Gastrocnemius medialis (tissue), 4 donors: ENCODE data around the gene ARHGAP26. TPM values are rescaled to one million over a fixed set of nuclear protein-coding genes. Genes with fewer than 3 reads are reported as not detected.

ENCODE experiments used
- ATAC-seq, 2 donors: fragments of 150-250 bp; one replicate each; pipeline ENCODE4 v1.9.1; 2016
- DNase-seq, 2 donors: peaks; one replicate each; pipeline ENCODE4 v3.0.0-alpha.2; 2019
- H3K27ac ChIP-seq, 4 donors: fragments of 200-600 bp; sonication (generic); 1 replicate in 1 of 4; 2 replicates in 3 of 4; pipeline ENCODE4 v1.5.1; 2016 to 2018; ENCODE audit warnings: mild to moderate bottlenecking in 2 of 4, moderate library complexity in 1 of 4
- H3K27me3 ChIP-seq, 3 donors: fragments of 200-600 bp; sonication (generic) in 2 of 3; 1 replicate in 1 of 3; 2 replicates in 2 of 3; pipeline versions ENCODE4 v1.5.1 to v1.6.0; 2016 to 2019; ENCODE audit warnings: mild to moderate bottlenecking in 1 of 3, moderate library complexity in 1 of 3
- H3K36me3 ChIP-seq, 2 donors: fragments of 200-600 bp; sonication (generic) in 1 of 2; one replicate each; pipeline ENCODE4 v1.5.1; 2017 to 2018
- H3K4me1 ChIP-seq, 2 donors: fragments of 200-600 bp; sonication (generic) in 1 of 2; one replicate each; pipeline ENCODE4 v1.5.1; 2016 to 2017; ENCODE audit warnings: mild to moderate bottlenecking in 2 of 2
- H3K4me3 ChIP-seq, 4 donors: fragments of 200-600 bp; sonication (generic) in 3 of 4; 1 replicate in 1 of 4; 2 replicates in 3 of 4; pipeline ENCODE4 v1.5.1; 2016 to 2019; ENCODE audit warnings: mild to moderate bottlenecking in 2 of 4
- H3K9me3 ChIP-seq, 3 donors: fragments of 200-600 bp; sonication (generic) in 2 of 3; 1 replicate in 1 of 3; 2 replicates in 2 of 3; pipeline ENCODE4 v1.5.1; 2016 to 2019
- POLR2A ChIP-seq, 2 donors: fragments of 450-650 bp; IDR thresholded peaks; one replicate each; pipeline ENCODE4 v1.6.1; 2017; ENCODE audit warnings: antibody characterized with exemption in 2 of 2, mild to moderate bottlenecking in 2 of 2, moderate library complexity in 2 of 2
- in situ Hi-C, 4 donors: fragments of 200-750 bp; cut with MboI; loops; one replicate each; pipeline versions ENCODE4 v1.15.0 to v1.8.0; 2017; ENCODE audit warnings: low sequenced_read_pairs in 4 of 4
- intact Hi-C: fragments of 100-400 bp; cut with DNase I; formaldehyde crosslinking; loops from one replicate; pipeline ENCODE4 v1.15.1; 2023; ENCODE audit warnings: low total_unique reads
- total RNA-seq, 4 donors: library from RNA; depleted of rRNA; stranded (reverse); fragments of >200 nt; gene quantifications; one replicate each; pipeline versions ENCODE4 v1.1.0 to v1.2.3, GENCODE V29; 2016
- TF ChIP-seq, protein P1 (sequence below), 5 experiments: fragments of 450-650 bp in 3 of 5; fragments of 200-600 bp in 2 of 5; sonication (generic) in 2 of 5; IDR thresholded peaks in 4 of 5; conservative IDR thresholded peaks in 1 of 5; 1 replicate in 4 of 5; 2 replicates in 1 of 5; pipeline ENCODE4 v1.5.1; 2016 to 2019; ENCODE audit warnings: antibody characterized with exemption in 5 of 5, mild to moderate bottlenecking in 3 of 5, moderate library complexity in 3 of 5

The ARHGAP26 gene
- total RNA-seq, 4 donors from 2014 or later = 9.1 to 22.4 (median 13.4) TPM

- Histone ChIP-seq H3K27ac (no peak overlapping the region), H3K9me3 (no peaks in the 10 kb centered on the region), H3K4me3 (no peak overlapping the region), H3K27me3 (no peaks in the 10 kb centered on the region), H3K4me1 (no peaks in the 10 kb centered on the region), H3K36me3 (no peaks in the 10 kb centered on the region)
- intact Hi-C loops (loop anchor here (5.0 kb wide), 1 partner anchor 226 kb away; no protein-coding TSS in a partner anchor), in situ Hi-C loops (loop anchor here in 2 of 4 donors (25.0 kb wide), 2 partner anchors 271 to 871 kb away; partner anchors contain the start of gene GNPDA1 (in 1 of the 2))
- TF ChIP-seq POLR2A (IDR thresholded peaks at IDR 0.05) = no peak
- TF ChIP-seq, protein P1, sequence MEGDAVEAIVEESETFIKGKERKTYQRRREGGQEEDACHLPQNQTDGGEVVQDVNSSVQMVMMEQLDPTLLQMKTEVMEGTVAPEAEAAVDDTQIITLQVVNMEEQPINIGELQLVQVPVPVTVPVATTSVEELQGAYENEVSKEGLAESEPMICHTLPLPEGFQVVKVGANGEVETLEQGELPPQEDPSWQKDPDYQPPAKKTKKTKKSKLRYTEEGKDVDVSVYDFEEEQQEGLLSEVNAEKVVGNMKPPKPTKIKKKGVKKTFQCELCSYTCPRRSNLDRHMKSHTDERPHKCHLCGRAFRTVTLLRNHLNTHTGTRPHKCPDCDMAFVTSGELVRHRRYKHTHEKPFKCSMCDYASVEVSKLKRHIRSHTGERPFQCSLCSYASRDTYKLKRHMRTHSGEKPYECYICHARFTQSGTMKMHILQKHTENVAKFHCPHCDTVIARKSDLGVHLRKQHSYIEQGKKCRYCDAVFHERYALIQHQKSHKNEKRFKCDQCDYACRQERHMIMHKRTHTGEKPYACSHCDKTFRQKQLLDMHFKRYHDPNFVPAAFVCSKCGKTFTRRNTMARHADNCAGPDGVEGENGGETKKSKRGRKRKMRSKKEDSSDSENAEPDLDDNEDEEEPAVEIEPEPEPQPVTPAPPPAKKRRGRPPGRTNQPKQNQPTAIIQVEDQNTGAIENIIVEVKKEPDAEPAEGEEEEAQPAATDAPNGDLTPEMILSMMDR (IDR thresholded peaks at IDR 0.05 in 4 of 5, conservative IDR thresholded peaks at IDR 0.05 in 1 of 5) = no peak
- ATAC-seq (no peak), DNase-seq (peak in 1 of 2 donors; percentile 24)
Observed at GRCh38 chr5:142883025-142883424, 112.8 kb downstream of the ARHGAP26 start.

- Histone ChIP-seq H3K27ac (no peak overlapping the region), H3K4me3 (no peak overlapping the region), H3K36me3 (no peaks in the 10 kb centered on the region), H3K27me3 (no peaks in the 10 kb centered on the region), H3K9me3 (no peaks in the 10 kb centered on the region), H3K4me1 (no peaks in the 10 kb centered on the region)
- in situ Hi-C loops (loop anchor here in 2 of 4 donors (25.0 kb wide), 2 partner anchors 271 to 871 kb away; partner anchors contain the start of gene GNPDA1 (in 1 of the 2)), intact Hi-C loops (loop anchor here (5.0 kb wide), 1 partner anchor 226 kb away; no protein-coding TSS in a partner anchor)
- DNase-seq (no peak), ATAC-seq (no peak)
- TF ChIP-seq, protein P1 (IDR thresholded peaks at IDR 0.05 in 4 of 5, conservative IDR thresholded peaks at IDR 0.05 in 1 of 5) = no peak
Observed at GRCh38 chr5:142883438-142883837, 113.3 kb downstream of the ARHGAP26 start.

DNA sequence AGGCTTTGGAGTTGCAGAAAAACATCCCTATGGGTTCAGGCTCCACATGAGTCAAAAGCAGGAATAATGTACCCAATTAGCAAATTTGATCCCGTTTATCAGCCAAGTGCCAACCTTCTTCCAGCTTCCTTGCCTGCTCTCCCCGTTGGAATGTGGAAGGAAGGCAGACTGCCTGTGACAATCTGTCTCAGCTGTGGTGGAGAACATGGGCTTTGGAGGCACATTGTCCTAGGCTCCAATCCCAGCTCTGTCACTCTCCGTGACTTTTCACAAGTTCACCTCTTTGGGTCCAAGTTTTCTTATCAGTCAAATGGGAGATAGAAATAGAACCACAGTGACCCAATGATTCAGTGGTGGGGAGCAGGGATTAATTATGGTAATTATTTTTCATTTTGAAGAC is 113.9 kb downstream of the ARHGAP26 start:
- TF ChIP-seq, protein P1 (IDR thresholded peaks at IDR 0.05 in 4 of 5, conservative IDR thresholded peaks at IDR 0.05 in 1 of 5) = no peak
- no peaks in the 10 kb centered on the region for H3K4me1 ChIP-seq
- H3K9me3 ChIP-seq = no peaks in the 10 kb centered on the region
- in situ Hi-C loops = loop anchor here in 2 of 4 donors (25.0 kb wide), 2 partner anchors 272 to 872 kb away; partner anchors contain the start of gene GNPDA1 (in 1 of the 2)
- no peak overlapping the region for H3K4me3 ChIP-seq
- H3K27me3 ChIP-seq = no peaks in the 10 kb centered on the region
- no peak for DNase-seq
- no peak overlapping the region for H3K27ac ChIP-seq
- ATAC-seq = no peak
- no peaks in the 10 kb centered on the region for H3K36me3 ChIP-seq
- intact Hi-C loops = loop anchor here (5.0 kb wide), 1 partner anchor 227 kb away; no protein-coding TSS in a partner anchor

DNA sequence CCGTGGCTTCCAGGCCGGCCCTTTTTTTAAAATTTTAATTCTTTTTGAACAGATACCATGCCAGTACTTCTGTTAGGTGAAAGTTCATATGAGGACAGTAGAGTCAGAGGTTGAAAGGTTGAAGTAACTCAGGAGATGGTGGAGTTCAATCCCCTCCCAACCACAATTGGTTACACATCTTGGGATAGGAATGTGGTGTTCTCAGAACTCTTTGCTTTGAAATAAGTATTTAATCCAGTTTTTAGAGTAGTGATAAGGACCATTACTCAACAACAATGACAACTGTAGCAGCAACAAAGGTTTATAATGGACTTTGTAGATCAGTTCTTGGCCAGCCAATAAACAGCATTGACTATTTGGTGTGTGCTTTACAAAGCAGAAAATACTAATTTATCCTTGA is 116.0 kb downstream of the ARHGAP26 start:
- Histone ChIP-seq H3K27ac (no peak overlapping the region), H3K36me3 (no peaks in the 10 kb centered on the region), H3K27me3 (no peaks in the 10 kb centered on the region), H3K9me3 (no peaks in the 10 kb centered on the region), H3K4me1 (no peaks in the 10 kb centered on the region), H3K4me3 (no peak overlapping the region)
- ATAC-seq (no peak), DNase-seq (no peak)
- TF ChIP-seq, protein P1 (IDR thresholded peaks at IDR 0.05 in 4 of 5, conservative IDR thresholded peaks at IDR 0.05 in 1 of 5) = no peak
- TF ChIP-seq POLR2A (IDR thresholded peaks at IDR 0.05) = no peak
- in situ Hi-C loops (loop anchor here in 2 of 4 donors (25.0 kb wide), 2 partner anchors 274 to 874 kb away; partner anchors contain the start of gene GNPDA1 (in 1 of the 2)), intact Hi-C loops (no loop called here)
